Esophagus squamous epithelium (tissue), 4 donors: Measurements from ENCODE around the gene TMCO4.

ENCODE experiments used
- POLR2A ChIP-seq, 4 donors: fragments of 450-650 bp; IDR thresholded peaks; one replicate each; pipeline ENCODE4 v1.6.1; 2017; ENCODE audit warnings: antibody characterized with exemption in 4 of 4, mild to moderate bottlenecking in 4 of 4, moderate library complexity in 3 of 4
- TF ChIP-seq, protein P1 (sequence below), 6 experiments: fragments of 450-650 bp in 4 of 6; fragments of 200-600 bp in 2 of 6; sonication (generic) in 2 of 6; IDR thresholded peaks; one replicate each; pipeline ENCODE4 v1.5.1; 2016 to 2019; ENCODE audit warnings: antibody characterized with exemption in 6 of 6, mild to moderate bottlenecking in 4 of 6, moderate library complexity in 4 of 6

DNA sequence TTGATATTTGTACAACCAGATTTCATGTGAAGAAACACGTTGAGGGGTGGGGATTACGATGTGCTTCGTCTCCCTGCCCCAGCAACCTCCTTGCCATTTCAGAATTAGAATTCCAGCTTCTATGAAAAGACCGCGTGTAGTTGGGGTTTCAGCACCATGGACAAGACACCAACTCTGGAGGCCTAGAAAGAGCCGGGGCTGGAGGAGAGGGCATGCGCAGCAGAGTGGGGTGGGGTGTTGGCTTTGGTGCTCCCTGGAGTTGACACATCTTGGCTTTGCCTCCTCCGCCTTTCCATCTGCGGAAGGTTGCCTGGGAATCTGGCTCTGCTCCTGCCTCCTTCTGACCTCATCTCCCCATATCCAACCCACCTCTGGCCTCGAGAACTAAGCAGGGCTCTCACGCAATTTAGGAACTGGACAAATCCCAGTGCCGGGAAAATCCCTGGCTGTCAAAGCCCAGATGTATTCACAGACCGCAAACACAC is 123.2 kb downstream of the TMCO4 start:
- TF ChIP-seq, protein P1, sequence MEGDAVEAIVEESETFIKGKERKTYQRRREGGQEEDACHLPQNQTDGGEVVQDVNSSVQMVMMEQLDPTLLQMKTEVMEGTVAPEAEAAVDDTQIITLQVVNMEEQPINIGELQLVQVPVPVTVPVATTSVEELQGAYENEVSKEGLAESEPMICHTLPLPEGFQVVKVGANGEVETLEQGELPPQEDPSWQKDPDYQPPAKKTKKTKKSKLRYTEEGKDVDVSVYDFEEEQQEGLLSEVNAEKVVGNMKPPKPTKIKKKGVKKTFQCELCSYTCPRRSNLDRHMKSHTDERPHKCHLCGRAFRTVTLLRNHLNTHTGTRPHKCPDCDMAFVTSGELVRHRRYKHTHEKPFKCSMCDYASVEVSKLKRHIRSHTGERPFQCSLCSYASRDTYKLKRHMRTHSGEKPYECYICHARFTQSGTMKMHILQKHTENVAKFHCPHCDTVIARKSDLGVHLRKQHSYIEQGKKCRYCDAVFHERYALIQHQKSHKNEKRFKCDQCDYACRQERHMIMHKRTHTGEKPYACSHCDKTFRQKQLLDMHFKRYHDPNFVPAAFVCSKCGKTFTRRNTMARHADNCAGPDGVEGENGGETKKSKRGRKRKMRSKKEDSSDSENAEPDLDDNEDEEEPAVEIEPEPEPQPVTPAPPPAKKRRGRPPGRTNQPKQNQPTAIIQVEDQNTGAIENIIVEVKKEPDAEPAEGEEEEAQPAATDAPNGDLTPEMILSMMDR (IDR thresholded peaks at IDR 0.05): no peak
- no peak for TF ChIP-seq POLR2A (IDR thresholded peaks at IDR 0.05)
